ENCODE measurements around the gene STARD5.

DNA sequence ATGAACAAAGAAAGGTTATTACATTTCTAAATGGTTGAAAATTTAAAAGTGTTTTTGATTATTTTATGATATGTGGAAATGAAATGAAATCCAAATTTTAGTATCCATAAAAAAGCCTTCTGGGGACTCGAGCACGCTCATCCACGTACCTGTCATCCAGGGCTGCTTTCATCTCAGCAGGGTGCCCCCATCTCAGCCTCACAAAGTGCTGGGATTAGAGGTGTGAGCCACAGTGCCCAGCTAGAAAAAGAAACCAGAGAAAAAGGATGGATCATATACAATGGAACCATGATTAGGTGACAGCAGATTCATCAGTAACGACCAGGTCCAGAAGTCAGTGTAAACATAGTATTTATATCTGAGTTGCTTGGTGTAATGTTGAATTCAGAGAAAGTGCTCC lies 49.7 kb downstream of the STARD5 start:
- no peak for TF ChIP-seq EZH2 (IDR thresholded peaks at IDR 0.05; ENCODE audit: insufficient read depth, poor library complexity, severe bottlenecking)
- TF ChIP-seq EZH2phosphoT487 (IDR thresholded peaks at IDR 0.05; ENCODE audit: insufficient read depth, low read depth): no peak
